Endothelial cell of umbilical vein (primary cell): ENCODE measurements around the gene SCARF2. TPM values are rescaled to one million over a fixed set of nuclear protein-coding genes. Genes with fewer than 3 reads are reported as not detected.
"Not testable (repeated sequence)": the region's sequence is repeated elsewhere in the genome, so short reads cannot be mapped to it uniquely, and the experiment has no call there.

ENCODE experiments used
- BruUV-seq: library from RNA; stranded (reverse); fragments of 400-500 nt; replicated peaks from 2 replicates; lab custom pipeline; 2021; lab: Mats Ljungman, UMichigan
- CTCF ChIA-PET: fragments of 300-600, 350-600 bp; sonication (Branson Sonifier 250); formaldehyde crosslinking; loops from one replicate; lab custom pipeline; 2021; ENCODE audit warnings: antibody characterized with exemption, inconsistent platforms; lab: Charles Lee
- POLR2A ChIA-PET: fragments of 300-600, 350-600 bp; sonication (Branson Sonifier 250); formaldehyde crosslinking; loops from one replicate; lab custom pipeline; 2021; ENCODE audit warnings: antibody characterized with exemption, inconsistent platforms; lab: Charles Lee
- DNase-seq: peaks from one replicate; pipeline ENCODE4 v3.0.0-alpha.2; 2011; ENCODE audit warnings: low read depth, low spot score
- FAIRE-seq: peaks from 2 replicates; lab custom pipeline; 2011; peaks lifted over from hg19 to GRCh38; lab: Jason Lieb, UNC
- H2AFZ ChIP-seq: 2 replicates; pipeline ENCODE4 v1.6.0; 2012; ENCODE audit warnings: low read depth, low read length, control low read depth, inconsistent platforms
- H3K27ac ChIP-seq: 2 replicates; pipeline ENCODE4 v1.5.1; 2011; ENCODE audit warnings: low read depth, mild to moderate bottlenecking, control low read depth, low read length, moderate library complexity; ENCODE audit not compliant: insufficient read depth
- H3K27me3 ChIP-seq, 2 experiments: 2 replicates each; pipeline versions ENCODE4 v1.6.0 to v1.6.1; 2011; ENCODE audit warnings: low read length in 2 of 2, mixed read lengths in 1 of 2; ENCODE audit not compliant: control insufficient read depth in 2 of 2, insufficient read depth in 2 of 2
- H3K36me3 ChIP-seq, 2 experiments: 2 replicates in 1 of 2; 3 replicates in 1 of 2; pipeline ENCODE4 v1.5.1; 2011; ENCODE audit warnings: low read length in 2 of 2, mild to moderate bottlenecking in 1 of 2, moderate library complexity in 1 of 2; ENCODE audit not compliant: control insufficient read depth in 2 of 2, insufficient read depth in 2 of 2; ENCODE audit errors: extremely low read depth in 1 of 2
- H3K4me1 ChIP-seq: 3 replicates; pipeline ENCODE4 v1.5.1; 2011; ENCODE audit warnings: mild to moderate bottlenecking, low read length; ENCODE audit not compliant: control insufficient read depth, insufficient read depth; ENCODE audit errors: extremely low read depth
- H3K4me2 ChIP-seq: 2 replicates; pipeline ENCODE4 v1.6.1; 2011; ENCODE audit warnings: low read length, control low read depth, mixed read lengths; ENCODE audit not compliant: insufficient read depth
- H3K4me3 ChIP-seq, 3 experiments: fragments of 200-600 bp in 1 of 3; sonication (generic), shearing (Covaris generic) in 1 of 3; replicated peaks in 1 of 3; 2 replicates each; pipeline ENCODE4 v1.5.1; 2011 to 2016; ENCODE audit warnings: control low read depth in 3 of 3, low read length in 3 of 3, mild to moderate bottlenecking in 2 of 3, inconsistent platforms in 1 of 3, low read depth in 1 of 3, moderate library complexity in 1 of 3; ENCODE audit not compliant: insufficient read depth in 1 of 3
- H3K79me2 ChIP-seq: 2 replicates; pipeline ENCODE4 v1.6.0; 2012; ENCODE audit warnings: low read length, inconsistent platforms; ENCODE audit not compliant: control insufficient read depth, insufficient read depth
- H3K9ac ChIP-seq: replicated peaks from 2 replicates; pipeline ENCODE3; 2011; ENCODE audit warnings: low read length, control low read depth; ENCODE audit not compliant: insufficient read depth; ENCODE audit errors: extremely low read depth
- H3K9me1 ChIP-seq: replicated peaks from 3 replicates; pipeline ENCODE4 v1.6.0; 2011; ENCODE audit warnings: mild to moderate bottlenecking, low read length; ENCODE audit not compliant: control insufficient read depth, insufficient read depth; ENCODE audit errors: extremely low read depth
- H3K9me3 ChIP-seq: replicated peaks from 2 replicates; pipeline ENCODE4 v1.5.1; 2012; ENCODE audit warnings: low read length, inconsistent platforms; ENCODE audit not compliant: control insufficient read depth, insufficient read depth
- H4K20me1 ChIP-seq: replicated peaks from 2 replicates; pipeline ENCODE3; 2011; ENCODE audit warnings: mild to moderate bottlenecking, low read length; ENCODE audit not compliant: control insufficient read depth, insufficient read depth; ENCODE audit errors: extremely low read depth
- GATA2 ChIP-seq: IDR thresholded peaks from 2 replicates; pipeline ENCODE4 v1.7.0; 2011; ENCODE audit warnings: low read depth, mild to moderate bottlenecking, moderate library complexity, mixed read lengths, low read length; ENCODE audit not compliant: insufficient read length, insufficient read depth
- POLR2AphosphoS5 ChIP-seq: IDR thresholded peaks from 2 replicates; pipeline ENCODE4 v1.6.1; 2012; ENCODE audit warnings: low read depth, mild to moderate bottlenecking, control low read depth, low read length, moderate library complexity; ENCODE audit not compliant: insufficient read depth
- dilution Hi-C: fragments of 300-500 bp; cut with MboI; formaldehyde crosslinking; loops from one replicate; pipeline ENCODE4 v1.15.0; 2019; ENCODE audit warnings: low sequenced_read_pairs; ENCODE audit not compliant: extremely low pct_ligation_motif_present
- intact Hi-C: fragments of 100-400 bp; cut with micrococcal nuclease; formaldehyde crosslinking; loops from one replicate; pipeline ENCODE4 v1.10.0; 2022
- polyA plus RNA-seq, 4 experiments: library from polyadenylated mRNA; depleted of rRNA in 3 of 4; stranded (reverse) in 3 of 4; unstranded in 1 of 4; fragments of >200 nt; gene quantifications; 2 replicates each; pipeline versions ENCODE4 v1.2.1 to v1.2.3, GENCODE V29; 2011 to 2012; ENCODE audit warnings: missing spikeins in 1 of 4
- total RNA-seq: library from RNA; stranded (reverse); gene quantifications from 2 replicates; pipeline ENCODE4 v1.2.3, GENCODE V29; 2021
- TF ChIP-seq, protein P1 (sequence below), 2 donors: IDR thresholded peaks; 1 replicate in 1 of 2; 2 replicates in 1 of 2; pipeline ENCODE4 v1.5.1; 2011; ENCODE audit warnings: low read length in 2 of 2, mild to moderate bottlenecking in 2 of 2, moderate library complexity in 2 of 2, control low read depth in 1 of 2, inconsistent platforms in 1 of 2, low read depth in 1 of 2; ENCODE audit not compliant: insufficient read depth in 1 of 2; ENCODE audit errors: extremely low read depth in 1 of 2

SCARF2 gene
- total and polyA plus RNA-seq, 2 donors (not counting 3 experiments of a cell fraction or from before 2014, with no cell fraction given): 15.7 to 20.1 TPM

- ChIA-PET CTCF (interaction anchor here (0.6 to 4.3 kb wide), 57 partner anchors 9 to 368 kb away, joined by 3 to 337 read pairs (median 5); partner anchors contain the start of genes DGCR6L, KLHL22, MED15 and ZNF74), POLR2A (interaction anchor here (0.7 to 1.0 kb wide), 4 partner anchors 14 to 39 kb away, joined by 7 to 13 read pairs (median 9); no protein-coding TSS in a partner anchor)
- Histone ChIP-seq H3K36me3 (no peaks in the 10 kb centered on the region), H3K9me3 (no peaks in the 10 kb centered on the region), H3K4me1 (no peaks in the 10 kb centered on the region), H3K27me3 (peaks cover 2 to 5% of the 10 kb centered on the region in 2 experiments), H3K4me2 (peak overlapping the region; percentile 48), H3K79me2 (no peaks in the 10 kb centered on the region), H2AFZ (peak overlapping the region; percentile 99), H4K20me1 (no peaks in the 10 kb centered on the region), H3K27ac (no peak overlapping the region), H3K9me1 (no peaks in the 10 kb centered on the region), H3K4me3 (peak overlapping the region; percentile 38 to 49 (median 42)), H3K9ac (no peak overlapping the region)
- DNase-seq (peak; percentile 83), FAIRE-seq (peak; percentile 68)
- dilution Hi-C loops (no loop called here), intact Hi-C loops (loop anchor here (1.0 kb wide), 2 partner anchors 38 to 78 kb away; no protein-coding TSS in a partner anchor)
- BruUV-seq: no TSS peak
- TF ChIP-seq GATA2 (no peak), POLR2AphosphoS5 (no peak)
- TF ChIP-seq, protein P1, sequence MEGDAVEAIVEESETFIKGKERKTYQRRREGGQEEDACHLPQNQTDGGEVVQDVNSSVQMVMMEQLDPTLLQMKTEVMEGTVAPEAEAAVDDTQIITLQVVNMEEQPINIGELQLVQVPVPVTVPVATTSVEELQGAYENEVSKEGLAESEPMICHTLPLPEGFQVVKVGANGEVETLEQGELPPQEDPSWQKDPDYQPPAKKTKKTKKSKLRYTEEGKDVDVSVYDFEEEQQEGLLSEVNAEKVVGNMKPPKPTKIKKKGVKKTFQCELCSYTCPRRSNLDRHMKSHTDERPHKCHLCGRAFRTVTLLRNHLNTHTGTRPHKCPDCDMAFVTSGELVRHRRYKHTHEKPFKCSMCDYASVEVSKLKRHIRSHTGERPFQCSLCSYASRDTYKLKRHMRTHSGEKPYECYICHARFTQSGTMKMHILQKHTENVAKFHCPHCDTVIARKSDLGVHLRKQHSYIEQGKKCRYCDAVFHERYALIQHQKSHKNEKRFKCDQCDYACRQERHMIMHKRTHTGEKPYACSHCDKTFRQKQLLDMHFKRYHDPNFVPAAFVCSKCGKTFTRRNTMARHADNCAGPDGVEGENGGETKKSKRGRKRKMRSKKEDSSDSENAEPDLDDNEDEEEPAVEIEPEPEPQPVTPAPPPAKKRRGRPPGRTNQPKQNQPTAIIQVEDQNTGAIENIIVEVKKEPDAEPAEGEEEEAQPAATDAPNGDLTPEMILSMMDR (IDR thresholded peaks at IDR 0.05; ENCODE audit: extremely low read depth in 1 of 2, insufficient read depth in 1 of 2, low read depth in 1 of 2, low read length in 2 of 2): peak; percentile 82 to 92
These were observed 19.3 kb downstream of the SCARF2 start for GRCh38 chr22:20418211-20418788.

- H3K79me2 ChIP-seq, H2AFZ ChIP-seq, H3K27me3 ChIP-seq, H3K4me2 ChIP-seq, BruUV-seq, DNase-seq, H4K20me1 ChIP-seq, H3K9me1 ChIP-seq, POLR2A ChIA-PET, H3K27ac ChIP-seq, intact Hi-C loops, H3K36me3 ChIP-seq, H3K4me3 ChIP-seq, FAIRE-seq, dilution Hi-C loops, H3K9ac ChIP-seq, H3K4me1 ChIP-seq, H3K9me3 ChIP-seq: not testable (repeated sequence)
- CTCF ChIA-PET: interaction anchor here (4.3 kb wide), 1 partner anchor 39 kb away, joined by 337 read pairs; no protein-coding TSS in a partner anchor
These were observed 21.9 kb downstream of the SCARF2 start for GRCh38 chr22:20415699-20416098.

- H3K36me3 ChIP-seq, H3K4me2 ChIP-seq, H3K79me2 ChIP-seq, FAIRE-seq, BruUV-seq, H3K4me1 ChIP-seq, H2AFZ ChIP-seq, intact Hi-C loops, DNase-seq, H3K9me3 ChIP-seq, dilution Hi-C loops, H3K9ac ChIP-seq, POLR2A ChIA-PET, H3K4me3 ChIP-seq, H3K9me1 ChIP-seq, H4K20me1 ChIP-seq, H3K27ac ChIP-seq, H3K27me3 ChIP-seq: not testable (repeated sequence)
- CTCF ChIA-PET: interaction anchor here (4.3 kb wide), 1 partner anchor 40 kb away, joined by 337 read pairs; no protein-coding TSS in a partner anchor
These were observed 22.4 kb downstream of the SCARF2 start for GRCh38 chr22:20415241-20415640.
